HG02678 (cell line): Measurements from ENCODE around the gene GAPT.

Experiments
- ATAC-seq: cut with Tn5 transposase; IDR thresholded peaks from one replicate; pipeline ENCODE4 v1.9.1; 2021; ENCODE audit warnings: mild to moderate bottlenecking, moderate library complexity; ENCODE audit not compliant: unreplicated experiment

Gene GAPT

GRCh38 chr5:58491216-58491892, at the start of gene GAPT:
GAPT (plus strand) TSS chr5:58491435; CDS start chr5:58494537, 3,102 bp downstream.
- peak; percentile 82 for ATAC-seq

DNA sequence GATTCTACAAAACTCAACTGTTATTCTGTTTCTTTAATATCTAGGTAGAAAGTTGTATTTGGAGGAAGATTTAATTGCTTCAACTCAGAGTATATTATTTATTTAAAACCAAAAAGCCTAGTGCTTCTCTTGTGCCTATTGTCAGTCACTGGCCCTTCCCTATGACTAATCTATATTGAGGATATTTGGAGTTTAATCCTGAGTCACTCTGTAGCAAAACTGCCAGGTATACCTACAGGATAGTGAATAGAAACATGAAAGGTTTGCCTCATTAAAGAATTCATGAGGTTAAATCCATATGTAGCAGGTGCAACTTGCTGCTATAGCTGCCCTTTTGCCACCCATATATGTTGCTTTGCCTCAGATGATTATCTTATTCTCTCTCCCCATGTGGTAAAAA, 46.4 kb upstream of the GAPT start:
- no peak for ATAC-seq

DNA sequence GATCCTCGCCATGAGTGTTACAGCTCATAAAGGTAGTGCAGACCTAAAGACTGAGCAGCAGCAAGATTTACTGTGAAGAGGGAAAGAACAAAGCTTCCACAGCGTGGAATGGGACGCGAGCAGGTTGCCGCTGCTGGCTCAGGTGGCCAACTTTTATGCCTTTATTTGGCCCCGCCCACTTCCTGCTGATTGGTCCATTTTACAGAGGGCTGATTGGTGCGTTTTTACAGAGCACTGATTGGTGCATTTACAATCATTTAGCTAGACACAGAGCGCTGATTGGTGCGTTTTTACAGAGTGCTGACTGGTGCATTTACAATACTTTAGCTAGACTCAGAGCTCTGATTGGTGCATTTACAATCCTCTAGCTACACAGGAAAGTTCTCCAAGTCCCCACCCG, 45.2 kb upstream of the GAPT start:
- no peak for ATAC-seq

DNA sequence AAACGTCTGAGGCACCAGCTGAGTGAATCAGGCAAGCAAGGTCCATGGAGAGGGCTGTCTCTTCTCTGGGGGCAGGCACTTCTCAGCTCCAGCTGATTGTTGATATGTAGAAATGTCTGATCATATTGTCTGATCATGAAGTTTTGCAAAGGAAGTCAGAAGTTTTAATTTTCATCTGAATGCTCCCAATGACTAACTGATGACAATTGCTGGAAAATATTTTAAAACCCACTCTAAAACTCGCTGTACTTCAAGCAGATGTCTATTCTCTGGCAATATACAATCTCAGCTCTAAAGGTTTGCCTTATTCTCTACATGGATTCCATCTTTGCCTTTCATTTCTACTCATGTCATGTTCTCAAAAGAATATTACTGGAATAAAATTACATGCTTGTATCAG, 44.0 kb upstream of the GAPT start:
- no peak for ATAC-seq

DNA sequence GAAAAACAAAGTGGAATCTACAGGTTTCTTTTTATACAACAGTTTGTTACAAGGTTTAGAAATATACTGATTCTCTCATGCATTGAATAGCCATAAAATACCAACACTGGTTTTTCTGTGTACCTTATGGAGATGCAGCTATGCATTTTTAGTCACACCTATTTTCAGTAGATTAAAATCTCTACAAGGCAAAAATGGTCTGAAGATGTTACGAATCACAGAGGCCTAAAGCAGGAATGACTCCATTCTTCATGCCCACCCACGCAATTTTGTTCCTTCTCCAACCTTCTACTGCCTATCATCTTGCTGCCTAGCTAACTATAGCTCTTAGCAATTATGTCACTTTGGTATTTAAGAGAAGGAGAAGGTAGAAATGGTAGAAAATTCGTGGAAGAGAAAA, 41.2 kb upstream of the GAPT start:
- ATAC-seq, result no peak

GRCh38 chr5:58450811-58451629, 40.2 kb upstream of the GAPT start:
- no peak for ATAC-seq

DNA sequence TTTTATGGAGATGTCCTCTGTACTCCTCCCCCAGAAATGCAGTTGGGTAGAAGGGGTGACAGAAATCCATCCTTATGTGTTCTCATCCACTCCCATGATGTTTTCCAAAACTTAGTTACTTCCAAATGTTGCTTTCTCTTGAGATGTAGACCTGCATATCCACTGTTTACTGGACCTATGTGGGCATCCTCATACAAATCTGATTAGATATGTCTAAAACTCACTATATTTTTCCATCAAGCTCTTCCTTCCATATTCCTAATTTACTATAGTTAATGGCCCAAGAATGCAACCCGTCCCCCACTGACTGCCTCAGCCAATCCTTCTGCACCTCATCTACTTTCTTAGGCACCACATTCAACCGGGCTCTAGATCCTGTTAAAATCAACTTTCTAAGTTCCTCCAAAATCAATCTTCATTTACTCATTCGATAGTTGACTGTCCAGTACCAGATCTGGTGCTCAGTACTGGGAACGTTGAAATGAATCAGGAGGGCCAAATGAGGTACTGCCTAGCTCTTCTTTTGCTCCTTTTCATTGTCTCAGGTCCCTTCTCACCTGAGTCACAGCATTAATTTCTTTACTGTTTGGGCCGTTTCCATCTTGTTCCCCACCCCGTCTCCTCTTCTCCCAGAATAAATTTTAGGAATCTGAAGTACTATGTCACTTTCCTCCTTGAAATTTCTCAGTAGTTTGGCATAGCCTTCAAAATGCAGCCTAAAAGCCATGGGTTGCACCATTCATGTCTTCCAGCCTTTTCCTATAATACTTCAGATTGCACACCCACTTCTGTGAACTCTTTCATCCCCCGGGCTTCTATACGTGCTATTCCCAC, 39.3 kb upstream of the GAPT start:
- no peak for ATAC-seq

GRCh38 chr5:58452566-58453258, 38.5 kb upstream of the GAPT start:
- no peak for ATAC-seq

- ATAC-seq, result no peak
Measured at GRCh38 chr5:58453306-58453705, 37.9 kb upstream of the GAPT start.

- ATAC-seq, result no peak
Measured at GRCh38 chr5:58454025-58454424, 37.2 kb upstream of the GAPT start.

DNA sequence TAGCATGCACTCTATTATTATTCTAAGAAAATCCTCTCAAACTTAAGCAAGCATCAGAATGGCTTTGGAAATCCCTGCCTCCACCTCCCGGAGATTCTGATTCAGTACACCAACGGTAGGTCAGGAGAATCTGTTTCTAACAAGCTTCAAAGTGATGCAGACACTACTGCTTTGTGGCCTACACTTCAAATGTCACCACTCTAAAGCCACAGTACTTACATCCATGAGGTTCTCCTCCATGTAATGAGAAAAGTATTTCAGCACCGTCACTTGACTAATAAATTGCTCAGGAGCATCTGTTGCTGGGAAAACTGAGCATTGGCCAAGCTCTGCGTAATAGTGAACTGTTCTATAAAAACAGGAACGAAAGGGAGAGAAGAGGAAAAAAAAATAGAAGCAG, 36.2 kb upstream of the GAPT start:
- no peak for ATAC-seq

GRCh38 chr5:58455480-58455879, 35.8 kb upstream of the GAPT start:
- no peak for ATAC-seq

- ATAC-seq, result no peak
Measured at GRCh38 chr5:58456026-58456425, 35.2 kb upstream of the GAPT start.

DNA sequence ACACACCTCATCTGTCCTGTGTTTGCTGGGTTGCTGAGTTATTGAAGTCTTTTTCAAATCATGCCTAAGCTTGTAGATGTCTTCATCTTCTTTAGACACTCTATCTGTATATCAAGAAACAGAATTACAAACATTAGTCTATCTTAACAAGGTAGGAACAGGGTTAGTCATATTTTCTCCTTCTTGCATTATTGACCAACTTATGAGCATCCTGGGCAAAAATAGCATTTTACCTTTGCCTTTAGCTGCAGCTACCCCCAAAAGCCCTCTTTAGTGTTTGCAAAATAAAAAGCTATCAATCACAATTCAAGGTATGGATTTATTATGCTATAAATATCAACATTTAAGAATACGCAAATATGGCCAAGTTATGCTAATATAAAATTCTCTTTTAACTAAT, 34.7 kb upstream of the GAPT start:
- ATAC-seq, result no peak

- ATAC-seq, result no peak
Measured at GRCh38 chr5:58457050-58457449, 34.2 kb upstream of the GAPT start.

GRCh38 chr5:58458141-58458742, 33.0 kb upstream of the GAPT start:
- ATAC-seq, result no peak

GRCh38 chr5:58458743-58459145, 32.5 kb upstream of the GAPT start:
- no peak for ATAC-seq

- ATAC-seq, result peak; percentile 4
Measured at GRCh38 chr5:58459146-58460001, 31.9 kb upstream of the GAPT start.

GRCh38 chr5:58460002-58460731, 31.1 kb upstream of the GAPT start, which contains the start of gene PLK2:
PLK2 (minus strand) TSS chr5:58460086; CDS start chr5:58459959, 127 bp downstream.
- ATAC-seq, result peak; percentile 75
